Thymus (tissue), 14 donors: ENCODE measurements around the gene DPH5. TPM values are rescaled to one million over a fixed set of nuclear protein-coding genes. Genes with fewer than 3 reads are reported as not detected.
"Not testable (repeated sequence)": the region's sequence is repeated elsewhere in the genome, so short reads cannot be mapped to it uniquely, and the experiment has no call there.

ENCODE experiments used
- DNase-seq, 9 donors: peaks; one replicate each; pipeline ENCODE4 v3.0.0-alpha.2; 2013; ENCODE audit warnings: low spot score in 9 of 9, low read depth in 6 of 9, missing footprints in 1 of 9
- H3K27ac ChIP-seq, 2 donors: one replicate each; pipeline ENCODE4 v1.5.1; 2013; ENCODE audit warnings: control low read depth in 1 of 2, low read depth in 1 of 2, low read length in 1 of 2, mild to moderate bottlenecking in 1 of 2, moderate library complexity in 1 of 2
- H3K27me3 ChIP-seq, 2 donors: one replicate each; pipeline ENCODE4 v1.5.1; 2013; ENCODE audit warnings: low read length in 1 of 2; ENCODE audit not compliant: control insufficient read depth in 2 of 2, insufficient read depth in 1 of 2
- H3K36me3 ChIP-seq, 2 donors: one replicate each; pipeline ENCODE4 v1.5.1; 2013; ENCODE audit warnings: low read length in 1 of 2, mild to moderate bottlenecking in 1 of 2, moderate library complexity in 1 of 2; ENCODE audit not compliant: control insufficient read depth in 2 of 2, insufficient read depth in 2 of 2
- H3K4me1 ChIP-seq, 2 donors: one replicate each; pipeline ENCODE4 v1.5.1; 2013; ENCODE audit warnings: low read length in 2 of 2; ENCODE audit not compliant: control insufficient read depth in 2 of 2, insufficient read depth in 2 of 2
- H3K4me3 ChIP-seq, 2 donors: one replicate each; pipeline ENCODE4 v1.5.1; 2013; ENCODE audit warnings: low read length in 2 of 2, control low read depth in 1 of 2, mild to moderate bottlenecking in 1 of 2
- H3K9me3 ChIP-seq, 2 donors: one replicate each; pipeline ENCODE4 v1.5.1; 2013; ENCODE audit warnings: low read length in 1 of 2, mild to moderate bottlenecking in 1 of 2; ENCODE audit not compliant: control insufficient read depth in 2 of 2, insufficient read depth in 1 of 2
- WGBS: extraction: QIAGEN DNeasy Blood & Tissue Kit; methylation state at CpG from one replicate; pipeline ENCODE4 v1.1.7; 2013; 5-methylcytosine and 5-hydroxymethylcytosine counted together
- long read RNA-seq, 10 donors: transcript quantifications; one replicate each; lab custom pipeline, GENCODE V29; 2026
- polyA plus RNA-seq: library from polyadenylated mRNA; stranded (reverse); fragments of 200-250 nt; gene quantifications from one replicate; pipeline ENCODE4 v1.2.3, GENCODE V29; 2013
- total RNA-seq: library from RNA; stranded (reverse); fragments of 120-200 nt; gene quantifications from one replicate; pipeline ENCODE4 v1.2.4, GENCODE V29; 2013
- donor health status: healthy.

The DPH5 gene, protein sequence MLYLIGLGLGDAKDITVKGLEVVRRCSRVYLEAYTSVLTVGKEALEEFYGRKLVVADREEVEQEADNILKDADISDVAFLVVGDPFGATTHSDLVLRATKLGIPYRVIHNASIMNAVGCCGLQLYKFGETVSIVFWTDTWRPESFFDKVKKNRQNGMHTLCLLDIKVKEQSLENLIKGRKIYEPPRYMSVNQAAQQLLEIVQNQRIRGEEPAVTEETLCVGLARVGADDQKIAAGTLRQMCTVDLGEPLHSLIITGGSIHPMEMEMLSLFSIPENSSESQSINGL
- 44.4 TPM for total RNA-seq
- 67.2 TPM for polyA plus RNA-seq
- long read RNA-seq, donor 1, partial matches to known transcripts = 0 of 1 reads
- long read RNA-seq, donor 1, other reads (novel, unspliced or antisense) = 0 of 1 reads
- long read RNA-seq, donor 2, transcript DPH5-201 (8 exons, 1,143 nt) = minor isoform, 5 of 32 reads
- long read RNA-seq, donor 2, transcript DPH5-203 (8 exons, 1,316 nt) = major isoform, 22 of 32 reads
- long read RNA-seq, donor 2, partial matches to known transcripts = 0 of 32 reads
- long read RNA-seq, donor 2, other reads (novel, unspliced or antisense) = 0 of 32 reads
- long read RNA-seq, donor 3, transcript DPH5-203 (8 exons, 1,316 nt) = major isoform, 25 of 35 reads
- long read RNA-seq, donor 3, partial matches to known transcripts = 5 of 35 reads
- long read RNA-seq, donor 3, other reads (novel, unspliced or antisense) = 0 of 35 reads
- long read RNA-seq, donor 4, transcript DPH5-203 (8 exons, 1,316 nt) = major isoform, 8 of 9 reads
- long read RNA-seq, donor 4, partial matches to known transcripts = 0 of 9 reads
- long read RNA-seq, donor 4, other reads (novel, unspliced or antisense) = 0 of 9 reads
- long read RNA-seq, donor 5, transcript DPH5-203 (8 exons, 1,316 nt) = major isoform, 11 of 56 reads
- long read RNA-seq, donor 5, partial matches to known transcripts = 26 of 56 reads
- long read RNA-seq, donor 5, other reads (novel, unspliced or antisense) = 15 of 56 reads
- long read RNA-seq, donor 6, transcript DPH5-203 (8 exons, 1,316 nt) = major isoform, 6 of 24 reads
- long read RNA-seq, donor 6, partial matches to known transcripts = 6 of 24 reads
- long read RNA-seq, donor 6, other reads (novel, unspliced or antisense) = 12 of 24 reads
- long read RNA-seq, donor 7, transcript DPH5-203 (8 exons, 1,316 nt) = major isoform, 12 of 13 reads
- long read RNA-seq, donor 7, partial matches to known transcripts = 0 of 13 reads
- long read RNA-seq, donor 7, other reads (novel, unspliced or antisense) = 0 of 13 reads
- long read RNA-seq, donor 8, partial matches to known transcripts = 0 of 3 reads
- long read RNA-seq, donor 8, other reads (novel, unspliced or antisense) = 0 of 3 reads
- long read RNA-seq, donor 9, partial matches to known transcripts = 0 of 6 reads
- long read RNA-seq, donor 9, other reads (novel, unspliced or antisense) = 0 of 6 reads
- long read RNA-seq, donor 10, transcript DPH5-203 (8 exons, 1,316 nt) = major isoform, 5 of 7 reads
- long read RNA-seq, donor 10, partial matches to known transcripts = 0 of 7 reads
- long read RNA-seq, donor 10, other reads (novel, unspliced or antisense) = 0 of 7 reads

DNA sequence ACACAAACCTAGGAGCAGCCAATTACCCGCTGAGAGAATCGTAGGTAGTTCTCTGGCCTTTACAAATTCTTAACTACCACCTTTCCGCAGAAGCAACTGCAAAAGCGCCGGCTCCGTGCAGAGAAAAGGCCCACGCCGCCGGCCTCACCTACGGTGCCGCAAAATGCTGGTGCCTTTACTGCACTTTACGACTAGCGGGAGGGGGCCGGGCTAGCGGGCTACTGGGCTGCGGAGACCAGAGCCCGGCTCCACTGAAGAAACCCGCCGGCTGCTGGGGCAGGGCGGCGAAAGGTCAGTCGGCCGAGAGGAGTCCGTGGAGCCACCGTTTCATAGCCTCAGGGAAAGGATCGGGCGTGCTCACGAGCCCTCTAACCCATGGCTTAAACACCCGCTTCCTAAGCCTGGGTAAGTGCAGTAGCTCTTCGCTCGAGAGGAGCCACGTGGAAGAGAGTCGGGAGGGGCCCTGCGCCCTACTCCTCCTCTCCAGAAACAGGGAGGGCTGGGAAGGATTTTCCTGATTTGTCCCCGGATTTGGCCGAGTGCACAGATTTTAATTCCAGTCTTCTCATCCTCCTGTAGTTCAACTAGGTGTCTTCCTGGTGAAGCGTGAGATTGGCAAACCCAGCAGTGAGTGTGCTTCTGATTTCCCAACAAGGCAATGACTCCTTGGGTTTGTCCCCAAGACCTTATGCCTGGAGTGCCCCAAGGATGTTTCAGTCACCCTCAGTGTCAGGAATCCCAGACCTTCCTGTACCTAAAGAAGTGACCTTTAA lies at the start of gene DPH5:
Gene DPH5 (minus strand): TSS at position 128 of the 773 bp plus-strand sequence. CDS start 341 bp downstream, outside the sequence.
- DNase-seq = peak; percentile 61 to 94 (median 81)
- H3K36me3 ChIP-seq = no peaks in the 10 kb centered on the region
- no peaks in the 10 kb centered on the region for H3K9me3 ChIP-seq
- peaks cover 5 to 12% of the 10 kb centered on the region in 2 donors for H3K4me1 ChIP-seq
- no peaks in the 10 kb centered on the region for H3K27me3 ChIP-seq
- peak within 1 kb of the TSS; percentile 89 to 91 for H3K27ac ChIP-seq
- H3K4me3 ChIP-seq = peak within 1 kb of the TSS; percentile 57 to 79
- WGBS = under 1% methylated on average over 37 of the region's 37 CpGs

DNA sequence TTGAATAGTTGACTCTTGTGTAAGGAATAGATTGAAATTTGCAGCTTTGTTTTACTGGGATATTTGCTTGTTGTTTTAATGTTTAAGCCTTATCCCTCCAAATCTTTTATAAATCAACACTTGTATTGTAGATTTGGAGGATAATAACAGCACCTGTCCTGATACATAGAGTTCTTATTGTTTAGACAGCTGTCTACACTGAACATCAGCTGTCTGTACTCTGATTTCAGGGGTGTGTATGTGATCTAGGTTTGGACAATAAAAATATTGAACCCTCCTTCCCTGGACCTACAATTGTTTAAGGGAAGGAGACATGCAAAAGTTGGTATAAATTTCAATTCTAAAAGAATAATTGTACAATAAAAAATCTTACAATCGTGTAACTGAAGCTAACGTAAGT lies 48.3 kb upstream of the DPH5 start:
- Histone ChIP-seq H3K36me3 (peaks cover 0 to 5% of the 10 kb centered on the region in 2 donors), H3K9me3 (no peaks in the 10 kb centered on the region), H3K27me3 (no peaks in the 10 kb centered on the region), H3K4me1 (peaks cover 4 to 5% of the 10 kb centered on the region in 2 donors), H3K4me3 (no peak overlapping the region), H3K27ac (no peak overlapping the region)
- WGBS = 98% methylated on average over 2 of the region's 2 CpGs
- DNase-seq = no peak

DNA sequence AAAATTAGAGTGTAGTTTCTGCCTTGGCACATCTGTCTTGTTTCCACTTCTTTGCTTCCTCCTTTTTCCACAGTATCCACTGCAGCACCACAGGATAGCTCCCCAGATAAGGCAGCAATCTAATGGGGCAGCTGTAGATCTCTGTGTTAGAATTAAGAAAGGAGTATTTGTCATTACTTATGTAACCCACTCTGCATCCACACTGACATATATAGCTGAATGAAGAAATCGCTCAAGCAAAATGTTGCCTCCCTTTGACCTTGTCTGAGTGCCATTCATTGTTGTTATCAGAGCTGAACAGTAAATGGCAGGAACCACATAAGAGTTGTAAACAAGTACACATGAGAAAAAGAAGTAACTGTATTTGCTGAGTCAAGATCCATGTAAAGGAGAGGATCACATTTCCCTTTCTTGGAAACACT lies 45.9 kb upstream of the DPH5 start:
- WGBS = 29% methylated on average over 1 of the region's 1 CpG
- Histone ChIP-seq H3K27ac (no peak overlapping the region), H3K4me1 (peaks cover 4 to 9% of the 10 kb centered on the region in 2 donors), H3K4me3 (no peak overlapping the region), H3K27me3 (no peaks in the 10 kb centered on the region), H3K36me3 (no peaks in the 10 kb centered on the region), H3K9me3 (no peaks in the 10 kb centered on the region)
- DNase-seq = no peak

DNA sequence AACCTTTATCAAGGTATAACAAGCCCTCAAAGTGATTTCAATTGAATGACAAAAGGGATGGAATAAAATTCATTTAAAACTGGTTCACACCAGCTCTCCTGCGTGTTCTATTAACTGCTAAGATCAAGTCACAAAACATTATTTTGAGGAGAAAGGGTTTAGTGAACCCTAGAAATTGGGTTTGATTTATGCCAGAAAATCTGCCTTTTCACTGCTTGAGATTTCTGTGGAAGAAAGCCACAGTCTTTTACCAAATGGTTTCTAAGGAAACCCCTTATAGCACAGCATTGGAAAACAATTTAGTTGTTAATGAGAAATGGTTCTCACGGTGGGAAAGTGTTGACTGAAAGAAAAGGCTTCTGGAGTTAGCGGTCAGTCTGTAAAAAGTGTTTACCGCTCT lies 43.6 kb upstream of the DPH5 start:
- no peaks in the 10 kb centered on the region for H3K36me3 ChIP-seq
- H3K27me3 ChIP-seq = no peaks in the 10 kb centered on the region
- no peak overlapping the region for H3K27ac ChIP-seq
- no peak overlapping the region for H3K4me3 ChIP-seq
- WGBS = 94% methylated on average over 4 of the region's 4 CpGs
- no peaks in the 10 kb centered on the region for H3K9me3 ChIP-seq
- no peak for DNase-seq
- peaks cover 4 to 15% of the 10 kb centered on the region in 2 donors for H3K4me1 ChIP-seq

DNA sequence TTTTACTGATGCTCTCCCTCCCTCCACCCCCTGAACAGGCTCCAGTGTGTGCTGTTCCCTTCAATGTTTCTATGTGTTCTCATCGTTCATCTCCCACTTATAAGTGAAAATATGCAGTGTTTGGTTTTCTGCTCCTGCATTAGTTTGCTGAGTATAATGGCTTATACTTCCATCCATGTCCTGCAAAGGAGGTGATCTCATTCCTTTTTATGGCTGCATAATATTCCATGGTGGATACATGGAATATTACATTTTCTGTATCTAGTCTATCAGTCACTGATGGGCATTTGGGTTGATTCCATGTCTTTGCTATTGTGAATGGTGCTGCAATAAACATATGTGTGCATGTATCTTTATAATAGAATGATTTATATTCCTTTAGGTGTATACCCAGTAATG lies 41.4 kb upstream of the DPH5 start:
- DNase-seq, H3K4me3 ChIP-seq, H3K27ac ChIP-seq, H3K9me3 ChIP-seq, H3K27me3 ChIP-seq, H3K36me3 ChIP-seq: not testable (repeated sequence)
- peaks cover 4 to 16% of the 10 kb centered on the region in 2 donors for H3K4me1 ChIP-seq
- WGBS = 86% methylated on average over 1 of the region's 1 CpG

DNA sequence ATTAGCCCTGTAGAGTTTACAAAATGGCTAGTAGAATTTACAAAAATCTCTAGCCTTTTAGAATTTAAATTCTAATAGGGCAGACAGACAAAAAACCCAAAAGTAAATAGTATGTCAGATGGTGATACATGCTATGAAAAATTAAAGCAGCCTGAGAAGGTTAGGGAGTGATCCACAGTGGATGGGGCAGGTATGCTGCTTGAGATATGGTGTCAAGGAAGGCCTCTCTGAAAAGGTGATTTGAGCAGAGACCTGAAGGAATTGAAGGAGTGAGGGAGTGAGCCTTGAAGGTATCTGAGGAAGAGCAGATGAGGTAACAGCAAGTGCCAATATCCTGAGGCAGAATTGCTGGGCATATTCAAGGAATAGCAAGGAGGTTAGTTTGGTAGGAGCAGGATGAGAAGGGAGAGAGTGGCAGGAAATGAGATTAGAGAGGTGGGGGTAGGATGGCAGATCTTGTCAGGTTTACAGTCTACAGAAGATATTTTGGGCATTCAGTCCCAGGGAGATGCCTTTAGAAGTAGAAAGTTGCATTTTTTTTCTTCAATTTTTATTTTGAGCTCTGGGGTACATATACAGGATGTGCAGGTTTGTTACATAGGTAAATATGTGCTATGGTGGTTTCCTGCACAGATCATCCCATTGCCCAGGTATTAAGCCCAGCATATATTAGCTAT lies 40.8 kb upstream of the DPH5 start:
- Histone ChIP-seq H3K9me3 (no peaks in the 10 kb centered on the region), H3K27ac (peak overlapping the region in 1 of 2 donors; percentile 54), H3K4me3 (no peak overlapping the region), H3K4me1 (peaks cover 4 to 16% of the 10 kb centered on the region in 2 donors), H3K36me3 (no peaks in the 10 kb centered on the region), H3K27me3 (no peaks in the 10 kb centered on the region)
- DNase-seq = no peak

DNA sequence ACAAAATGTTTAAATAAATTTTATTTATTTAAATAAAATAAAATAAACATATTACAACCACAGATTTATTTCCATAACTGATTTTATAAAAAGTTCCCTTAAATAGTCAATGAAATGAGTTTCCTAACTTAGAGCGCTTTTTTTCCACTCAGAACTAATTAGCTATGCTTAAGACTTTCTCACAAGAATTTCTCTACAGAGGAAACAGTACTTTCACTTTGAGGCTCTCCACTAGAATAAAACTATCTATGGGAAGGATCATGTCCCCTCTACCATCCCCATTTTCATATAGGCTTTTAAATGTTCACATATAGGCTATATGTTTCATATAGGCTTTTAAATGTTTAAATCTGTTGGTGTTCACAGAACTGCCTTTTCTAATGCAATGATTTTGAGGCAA lies 40.0 kb upstream of the DPH5 start:
- Histone ChIP-seq H3K4me3 (no peak overlapping the region), H3K27ac (no peak overlapping the region), H3K9me3 (no peaks in the 10 kb centered on the region), H3K27me3 (no peaks in the 10 kb centered on the region), H3K36me3 (no peaks in the 10 kb centered on the region), H3K4me1 (peaks cover 4 to 16% of the 10 kb centered on the region in 2 donors)
- 83% methylated on average over 1 of the region's 1 CpG for WGBS
- peak in 1 of 9 donors; percentile 42 for DNase-seq
